Measurements from ENCODE around the gene COL5A2.

DNA sequence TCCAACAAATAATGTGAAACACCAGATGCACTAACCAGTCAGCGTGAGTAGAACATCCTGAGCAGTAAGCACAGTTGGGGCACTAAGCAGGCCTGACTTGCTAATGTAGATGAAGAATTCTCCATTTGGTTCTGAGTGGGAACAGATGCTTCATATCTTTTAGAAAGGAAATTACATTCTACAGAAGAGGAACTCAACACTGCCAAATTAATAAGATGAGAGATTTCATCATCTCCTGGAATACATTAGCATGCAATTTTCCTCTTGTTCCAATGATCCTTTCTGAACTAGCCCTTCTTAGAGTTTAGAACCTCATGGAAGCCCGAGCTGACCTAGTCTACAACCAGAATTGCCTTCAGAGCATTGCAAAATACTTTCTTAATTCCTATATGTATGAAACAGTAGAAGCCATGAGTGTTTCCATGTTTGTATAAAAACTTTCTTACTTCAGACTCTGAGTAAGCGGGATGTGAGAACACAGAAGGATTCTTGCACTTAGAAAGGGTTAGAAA, 34.8 kb downstream of the COL5A2 start:
- TF ChIP-seq EP300 (IDR thresholded peaks at IDR 0.05) (no peak), POLR2A (IDR thresholded peaks at IDR 0.05) (no peak)
- TF ChIP-seq, protein P1, sequence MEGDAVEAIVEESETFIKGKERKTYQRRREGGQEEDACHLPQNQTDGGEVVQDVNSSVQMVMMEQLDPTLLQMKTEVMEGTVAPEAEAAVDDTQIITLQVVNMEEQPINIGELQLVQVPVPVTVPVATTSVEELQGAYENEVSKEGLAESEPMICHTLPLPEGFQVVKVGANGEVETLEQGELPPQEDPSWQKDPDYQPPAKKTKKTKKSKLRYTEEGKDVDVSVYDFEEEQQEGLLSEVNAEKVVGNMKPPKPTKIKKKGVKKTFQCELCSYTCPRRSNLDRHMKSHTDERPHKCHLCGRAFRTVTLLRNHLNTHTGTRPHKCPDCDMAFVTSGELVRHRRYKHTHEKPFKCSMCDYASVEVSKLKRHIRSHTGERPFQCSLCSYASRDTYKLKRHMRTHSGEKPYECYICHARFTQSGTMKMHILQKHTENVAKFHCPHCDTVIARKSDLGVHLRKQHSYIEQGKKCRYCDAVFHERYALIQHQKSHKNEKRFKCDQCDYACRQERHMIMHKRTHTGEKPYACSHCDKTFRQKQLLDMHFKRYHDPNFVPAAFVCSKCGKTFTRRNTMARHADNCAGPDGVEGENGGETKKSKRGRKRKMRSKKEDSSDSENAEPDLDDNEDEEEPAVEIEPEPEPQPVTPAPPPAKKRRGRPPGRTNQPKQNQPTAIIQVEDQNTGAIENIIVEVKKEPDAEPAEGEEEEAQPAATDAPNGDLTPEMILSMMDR (IDR thresholded peaks at IDR 0.05), result no peak
